ENCODE data around the gene MIOS. TPM values are rescaled to one million over a fixed set of nuclear protein-coding genes. Genes with fewer than 3 reads are reported as not detected.

MIOS gene
- total and polyA plus RNA-seq, 2 of the 8 experiments (the other 6 are each of a cell fraction or from before 2014, with no cell fraction given), result 15.5 to 50.7 TPM

GRCh38 chr7:7573701-7574100, 7.0 kb downstream of the MIOS start:
- no peak overlapping the region for H4K91ac ChIP-seq (replicated peaks; ENCODE audit: insufficient read length, low read length)
- H3K23me2 ChIP-seq (ENCODE audit: low read depth, low read length), result no peaks in the 10 kb centered on the region
- H3K14ac ChIP-seq (ENCODE audit: insufficient read length), result no peak overlapping the region
- H3K4ac ChIP-seq (replicated peaks; ENCODE audit: insufficient read length, low read depth, low read length), result no peak overlapping the region
- ChIA-PET CTCF (ENCODE audit: partially characterized antibody) (no interaction called here), POLR2A (ENCODE audit: partially characterized antibody) (interaction anchor here (1.5 kb wide), 1 partner anchor 9 kb away, joined by 4 read pairs; no protein-coding TSS in a partner anchor)
- H2BK15ac ChIP-seq (ENCODE audit: low read length), result no peak overlapping the region
- no peak overlapping the region for H3K18ac ChIP-seq (ENCODE audit: extremely low read depth, low read length)
- no peak overlapping the region for H3K9ac ChIP-seq (replicated peaks in 1 of 4; ENCODE audit: extremely low read depth in 1 of 4, low read depth in 3 of 4, low read length in 3 of 4)
- peaks cover 12 to 68% of the 10 kb centered on the region in 2 experiments for H3K79me2 ChIP-seq (ENCODE audit: control insufficient read depth in 1 of 2, insufficient read depth in 2 of 2, low read length in 2 of 2)
- DNase-seq (ENCODE audit: low read depth in 1 of 2, low spot score in 2 of 2), result no peak
- H2BK12ac ChIP-seq (ENCODE audit: low read depth, low read length), result no peak overlapping the region
- H3K79me1 ChIP-seq (ENCODE audit: low read depth, low read length), result no peaks in the 10 kb centered on the region; the same call in 1 of the 2 replicates
- no peak overlapping the region for H3K4me3 ChIP-seq (ENCODE audit: extremely low read depth in 1 of 4, insufficient read depth in 2 of 4, low read depth in 3 of 4, low read length in 4 of 4)
- no peak for FAIRE-seq
- TF ChIP-seq RBBP5 (IDR thresholded peaks at IDR 0.05; ENCODE audit: borderline replicate concordance, low read depth, low read length) (no peak), SIN3A (conservative IDR thresholded peaks at IDR 0.05 in 1 of 2, IDR thresholded peaks at IDR 0.05 in 1 of 2; ENCODE audit: low read depth in 1 of 2, low read length in 2 of 2) (no peak), RXRA (IDR thresholded peaks at IDR 0.05; ENCODE audit: insufficient read depth, low read depth, low read length) (no peak), RNF2 (IDR thresholded peaks at IDR 0.05; ENCODE audit: borderline replicate concordance, low read depth, low read length, missing control alignments, poor library complexity, severe bottlenecking) (no peak), NRF1 (IDR thresholded peaks at IDR 0.05; ENCODE audit: low read depth, low read length) (no peak), YY1 (IDR thresholded peaks at IDR 0.05; ENCODE audit: low read depth, low read length) (no peak)
- H3K36me3 ChIP-seq (ENCODE audit: control insufficient read depth in 2 of 4, insufficient read depth in 4 of 4, low read length in 3 of 4), result peaks cover 0 to 20% (median 10%) of the 10 kb centered on the region in 4 experiments; a peak in 3 of 8 replicates
- no peak overlapping the region for H2AFZ ChIP-seq (ENCODE audit: low read length)
- H2BK120ac ChIP-seq (replicated peaks; ENCODE audit: low read depth, low read length), result no peak overlapping the region
- H2BK20ac ChIP-seq (ENCODE audit: low read length), result no peak overlapping the region
- no peak overlapping the region for H3K4me2 ChIP-seq (ENCODE audit: insufficient read depth in 1 of 2, low read depth in 2 of 2, low read length in 2 of 2)
- no peak overlapping the region for H4K8ac ChIP-seq (ENCODE audit: extremely low read depth, insufficient read depth, low read length)
- H3K4me1 ChIP-seq (replicated peaks in 1 of 4; ENCODE audit: control insufficient read depth in 3 of 4, insufficient read depth in 4 of 4, low read length in 3 of 4), result peaks cover 0 to 3% (median under 1%) of the 10 kb centered on the region in 4 experiments; a peak in 1 of 7 replicates
- peaks cover 3 to 7% of the 10 kb centered on the region in 2 experiments for H3K9me3 ChIP-seq (ENCODE audit: insufficient read depth in 2 of 2, low read depth in 1 of 2, low read length in 1 of 2)
- WGBS, 2 experiments (ENCODE audit: extremely low coverage in 1 of 2, insufficient coverage in 1 of 2, insufficient read length in 1 of 2, insufficient replicate concordance in 2 of 2, low coverage in 1 of 2, low lambda C conversion rate in 2 of 2, missing lambda C conversion rate in 1 of 2), result 95% methylated on average over 2 of the region's 2 CpGs; no CpG with 5 or more reads in 1 of the 2 experiments
- no peak overlapping the region for H3K27ac ChIP-seq (ENCODE audit: low read depth, low read length)
- H2AK5ac ChIP-seq (ENCODE audit: low read depth, low read length), result no peak overlapping the region
- no peak overlapping the region for H3K56ac ChIP-seq (replicated peaks; ENCODE audit: insufficient read length, low read depth, low read length)
- H2BK5ac ChIP-seq (ENCODE audit: low read depth, low read length), result no peak overlapping the region
- no peaks in the 10 kb centered on the region for H3K27me3 ChIP-seq (replicated peaks in 1 of 4; ENCODE audit: control insufficient read depth in 3 of 4, extremely low read depth in 1 of 4, insufficient read depth in 3 of 4, low read length in 3 of 4)
- H3K23ac ChIP-seq (ENCODE audit: insufficient read length), result no peak overlapping the region
- H4K5ac ChIP-seq (ENCODE audit: insufficient read length, low read depth, low read length), result no peak overlapping the region
- peaks cover 0 to 2% of the 10 kb centered on the region in 2 experiments for H4K20me1 ChIP-seq (replicated peaks in 1 of 2; ENCODE audit: control insufficient read depth in 1 of 2, insufficient read depth in 2 of 2, low read length in 2 of 2)

Measured in H1 (cell line).